ENCODE measurements around the gene SCTR.

Gene SCTR

DNA sequence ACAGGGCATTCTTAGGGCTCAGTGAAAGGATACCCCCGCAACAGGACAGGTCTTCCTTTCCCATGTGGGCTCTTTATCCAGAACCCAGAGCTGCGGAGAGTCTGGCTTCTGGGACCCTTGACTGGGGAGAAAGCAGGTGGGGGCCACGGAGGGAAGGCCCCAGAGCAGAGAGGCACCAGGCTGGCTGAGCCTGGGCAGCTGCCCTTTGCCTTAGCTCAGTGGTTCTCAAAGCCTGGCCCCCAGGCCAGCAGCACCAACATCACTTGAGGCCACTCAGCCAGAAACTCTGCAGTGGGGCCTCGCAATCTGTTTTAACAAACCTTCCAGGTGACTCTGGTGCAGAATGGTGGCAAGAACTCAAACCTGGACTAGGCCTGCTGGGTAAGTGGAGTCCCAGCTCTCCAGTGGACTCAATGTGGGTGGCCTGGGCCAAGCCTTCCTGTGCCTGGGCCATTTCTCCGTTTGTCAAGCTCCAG is 94.2 kb downstream of the SCTR start:
- no peak overlapping the region for H2BK15ac ChIP-seq (replicated peaks; ENCODE audit: low read depth)
- H3K27ac ChIP-seq (ENCODE audit: low read depth, low read length): peak overlapping the region; percentile 5
- peaks cover 19% of the 10 kb centered on the region for H3K4me1 ChIP-seq (ENCODE audit: control insufficient read depth, low read depth, low read length)

GRCh38 chr2:119429225-119429981 is 94.9 kb downstream of the SCTR start:
- H3K79me1 ChIP-seq (ENCODE audit: low read length): peaks cover 5% of the 10 kb centered on the region
- no peak overlapping the region for H2BK15ac ChIP-seq (replicated peaks; ENCODE audit: low read depth)
- no peak overlapping the region for H3K4me2 ChIP-seq (ENCODE audit: low read length)
- DNase-seq: no peak
- H3K9ac ChIP-seq (ENCODE audit: low read length): no peak overlapping the region
- H3K18ac ChIP-seq (ENCODE audit: low read length): peak overlapping the region; percentile 10
- no peak overlapping the region for H3K23ac ChIP-seq (ENCODE audit: low read length)
- no peak overlapping the region for H3K27ac ChIP-seq (ENCODE audit: low read depth, low read length)
- H3K4me1 ChIP-seq (ENCODE audit: control insufficient read depth, low read depth, low read length): peaks cover 19% of the 10 kb centered on the region
- H3K4ac ChIP-seq (ENCODE audit: low read depth, low read length): no peak overlapping the region
- peak overlapping the region; percentile 54 for H3K56ac ChIP-seq (ENCODE audit: low read length)
- H4K8ac ChIP-seq (ENCODE audit: low read depth, low read length): no peak overlapping the region
- H3K79me2 ChIP-seq (ENCODE audit: control insufficient read depth, insufficient read depth, low read length): peaks cover 2% of the 10 kb centered on the region
- H3K36me3 ChIP-seq (ENCODE audit: control insufficient read depth, insufficient read depth, low read length): no peaks in the 10 kb centered on the region
- WGBS (ENCODE audit: extremely low coverage, insufficient coverage, low lambda C conversion rate): no CpG with 5 or more reads among the region's 10 CpGs
- no peak overlapping the region for H2AK5ac ChIP-seq (ENCODE audit: low read length)
- H4K5ac ChIP-seq (ENCODE audit: low read length): no peak overlapping the region
- no peaks in the 10 kb centered on the region for H3K27me3 ChIP-seq (ENCODE audit: insufficient read depth, low read length, poor library complexity)
- no peak overlapping the region for H2BK5ac ChIP-seq (ENCODE audit: low read length)
- no peak overlapping the region for H3K4me3 ChIP-seq (ENCODE audit: low read length)
- H2BK120ac ChIP-seq (ENCODE audit: low read depth, low read length): no peak overlapping the region

More for the DNA sequence above, 94.2 kb downstream of the SCTR start:
- no CpG with 5 or more reads among the region's 5 CpGs for WGBS (ENCODE audit: extremely low coverage, insufficient coverage, low lambda C conversion rate)
- H2BK120ac ChIP-seq (ENCODE audit: low read depth, low read length): peak overlapping the region; percentile 32
- no peak overlapping the region for H4K8ac ChIP-seq (ENCODE audit: low read depth, low read length)
- no peak overlapping the region for H2BK5ac ChIP-seq (ENCODE audit: low read length)
- DNase-seq: no peak
- no peak overlapping the region for H3K4me3 ChIP-seq (ENCODE audit: low read length)
- H2AK5ac ChIP-seq (ENCODE audit: low read length): peak overlapping the region; percentile 77
- H3K18ac ChIP-seq (ENCODE audit: low read length): peak overlapping the region; percentile 10
- H3K27me3 ChIP-seq (ENCODE audit: insufficient read depth, low read length, poor library complexity): no peaks in the 10 kb centered on the region
- H3K9ac ChIP-seq (ENCODE audit: low read length): no peak overlapping the region
- H3K36me3 ChIP-seq (ENCODE audit: control insufficient read depth, insufficient read depth, low read length): no peaks in the 10 kb centered on the region
- H3K4me2 ChIP-seq (ENCODE audit: low read length): no peak overlapping the region
- peaks cover 8% of the 10 kb centered on the region for H3K79me1 ChIP-seq (ENCODE audit: low read length)
- H3K4ac ChIP-seq (ENCODE audit: low read depth, low read length): peak overlapping the region; percentile 18
- H4K5ac ChIP-seq (ENCODE audit: low read length): no peak overlapping the region
- H3K79me2 ChIP-seq (ENCODE audit: control insufficient read depth, insufficient read depth, low read length): peaks cover 2% of the 10 kb centered on the region
- no peak overlapping the region for H3K23ac ChIP-seq (ENCODE audit: low read length)
- peak overlapping the region; percentile 87 for H3K56ac ChIP-seq (ENCODE audit: low read length)

DNA sequence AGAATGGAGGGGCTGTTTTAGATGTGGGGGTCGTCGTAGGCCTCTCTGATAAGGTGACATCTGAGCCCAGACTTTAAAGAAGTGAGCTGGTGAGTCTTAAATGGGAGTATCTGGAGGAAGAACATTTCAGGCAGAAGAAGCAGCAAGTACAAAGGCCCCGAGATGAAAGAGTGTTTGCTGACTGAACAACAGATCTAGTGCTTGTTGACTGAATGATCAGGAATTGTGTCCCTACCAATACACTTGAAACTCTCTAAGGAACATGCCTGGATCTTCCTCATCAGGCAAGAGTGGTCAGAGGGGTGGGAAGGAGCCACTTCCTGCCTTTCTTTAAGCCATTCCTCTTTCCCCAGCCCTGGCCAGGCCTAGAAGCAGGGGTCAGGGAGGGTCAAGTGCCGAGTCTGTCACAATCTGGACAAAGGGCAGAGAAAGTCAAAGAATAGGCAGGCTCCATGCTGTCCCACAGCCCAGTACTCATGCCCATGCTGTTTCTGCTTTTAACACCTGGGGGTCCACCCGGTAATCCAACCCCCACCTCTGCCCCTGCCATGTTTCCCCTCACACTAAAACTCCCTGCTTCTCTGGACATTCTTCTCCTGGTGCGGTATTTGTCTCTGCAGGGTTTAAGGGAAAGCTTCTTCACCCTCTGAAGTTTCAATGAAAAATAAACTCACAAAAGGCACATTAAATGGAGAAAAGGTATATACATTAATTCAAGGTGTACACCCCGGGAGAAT is 95.6 kb downstream of the SCTR start:
- no peak overlapping the region for H4K5ac ChIP-seq (ENCODE audit: low read length)
- DNase-seq: no peak
- H3K36me3 ChIP-seq (ENCODE audit: control insufficient read depth, insufficient read depth, low read length): no peaks in the 10 kb centered on the region
- no peak overlapping the region for H4K8ac ChIP-seq (ENCODE audit: low read depth, low read length)
- no peak overlapping the region for H2BK120ac ChIP-seq (ENCODE audit: low read depth, low read length)
- no peak overlapping the region for H2BK15ac ChIP-seq (replicated peaks; ENCODE audit: low read depth)
- WGBS (ENCODE audit: extremely low coverage, insufficient coverage, low lambda C conversion rate): no CpG with 5 or more reads among the region's 7 CpGs
- no peaks in the 10 kb centered on the region for H3K27me3 ChIP-seq (ENCODE audit: insufficient read depth, low read length, poor library complexity)
- no peak overlapping the region for H2AK5ac ChIP-seq (ENCODE audit: low read length)
- H3K4me2 ChIP-seq (ENCODE audit: low read length): no peak overlapping the region
- H3K23ac ChIP-seq (ENCODE audit: low read length): no peak overlapping the region
- H3K56ac ChIP-seq (ENCODE audit: low read length): no peak overlapping the region
- H3K4me3 ChIP-seq (ENCODE audit: low read length): no peak overlapping the region
- no peak overlapping the region for H3K9ac ChIP-seq (ENCODE audit: low read length)
- H3K27ac ChIP-seq (ENCODE audit: low read depth, low read length): no peak overlapping the region
- peaks cover 2% of the 10 kb centered on the region for H3K79me2 ChIP-seq (ENCODE audit: control insufficient read depth, insufficient read depth, low read length)
- no peak overlapping the region for H3K18ac ChIP-seq (ENCODE audit: low read length)
- no peak overlapping the region for H2BK5ac ChIP-seq (ENCODE audit: low read length)
- peaks cover 5% of the 10 kb centered on the region for H3K79me1 ChIP-seq (ENCODE audit: low read length)
- no peak overlapping the region for H3K4ac ChIP-seq (ENCODE audit: low read depth, low read length)
- peaks cover 16% of the 10 kb centered on the region for H3K4me1 ChIP-seq (ENCODE audit: control insufficient read depth, low read depth, low read length)

- Histone ChIP-seq H3K9ac (ENCODE audit: low read length) (no peak overlapping the region), H3K27me3 (ENCODE audit: insufficient read depth, low read length, poor library complexity) (no peaks in the 10 kb centered on the region), H2BK15ac (replicated peaks; ENCODE audit: low read depth) (no peak overlapping the region), H4K8ac (ENCODE audit: low read depth, low read length) (no peak overlapping the region), H3K18ac (ENCODE audit: low read length) (no peak overlapping the region), H3K4ac (ENCODE audit: low read depth, low read length) (no peak overlapping the region), H3K79me1 (ENCODE audit: low read length) (peaks cover 1% of the 10 kb centered on the region), H2AK5ac (ENCODE audit: low read length) (no peak overlapping the region), H3K4me2 (ENCODE audit: low read length) (no peak overlapping the region), H3K56ac (ENCODE audit: low read length) (no peak overlapping the region), H3K27ac (ENCODE audit: low read depth, low read length) (no peak overlapping the region), H3K36me3 (ENCODE audit: control insufficient read depth, insufficient read depth, low read length) (no peaks in the 10 kb centered on the region), H3K79me2 (ENCODE audit: control insufficient read depth, insufficient read depth, low read length) (no peaks in the 10 kb centered on the region), H2BK5ac (ENCODE audit: low read length) (no peak overlapping the region), H3K4me3 (ENCODE audit: low read length) (no peak overlapping the region), H3K4me1 (ENCODE audit: control insufficient read depth, low read depth, low read length) (peaks cover 9% of the 10 kb centered on the region), H4K5ac (ENCODE audit: low read length) (no peak overlapping the region), H3K23ac (ENCODE audit: low read length) (no peak overlapping the region), H2BK120ac (ENCODE audit: low read depth, low read length) (no peak overlapping the region)
- WGBS (ENCODE audit: extremely low coverage, insufficient coverage, low lambda C conversion rate): no CpG with 5 or more reads among the region's 3 CpGs
- DNase-seq: no peak
These were observed 96.5 kb downstream of the SCTR start for GRCh38 chr2:119427756-119428155.

GRCh38 chr2:119426801-119427395 is 97.4 kb downstream of the SCTR start:
- no CpG with 5 or more reads among the region's 12 CpGs for WGBS (ENCODE audit: extremely low coverage, insufficient coverage, low lambda C conversion rate)
- H3K4ac ChIP-seq (ENCODE audit: low read depth, low read length): no peak overlapping the region
- H3K27me3 ChIP-seq (ENCODE audit: insufficient read depth, low read length, poor library complexity): no peaks in the 10 kb centered on the region
- no peak overlapping the region for H3K18ac ChIP-seq (ENCODE audit: low read length)
- H4K5ac ChIP-seq (ENCODE audit: low read length): no peak overlapping the region
- H3K4me1 ChIP-seq (ENCODE audit: control insufficient read depth, low read depth, low read length): peaks cover 8% of the 10 kb centered on the region
- H3K56ac ChIP-seq (ENCODE audit: low read length): peak overlapping the region; percentile 54
- no peak overlapping the region for H3K4me3 ChIP-seq (ENCODE audit: low read length)
- H3K9ac ChIP-seq (ENCODE audit: low read length): no peak overlapping the region
- no peak for DNase-seq
- no peaks in the 10 kb centered on the region for H3K79me2 ChIP-seq (ENCODE audit: control insufficient read depth, insufficient read depth, low read length)
- H4K8ac ChIP-seq (ENCODE audit: low read depth, low read length): no peak overlapping the region
- H3K79me1 ChIP-seq (ENCODE audit: low read length): no peaks in the 10 kb centered on the region
- H2BK5ac ChIP-seq (ENCODE audit: low read length): no peak overlapping the region
- no peaks in the 10 kb centered on the region for H3K36me3 ChIP-seq (ENCODE audit: control insufficient read depth, insufficient read depth, low read length)
- no peak overlapping the region for H3K4me2 ChIP-seq (ENCODE audit: low read length)
- H2BK120ac ChIP-seq (ENCODE audit: low read depth, low read length): no peak overlapping the region
- no peak overlapping the region for H2BK15ac ChIP-seq (replicated peaks; ENCODE audit: low read depth)
- no peak overlapping the region for H2AK5ac ChIP-seq (ENCODE audit: low read length)
- no peak overlapping the region for H3K23ac ChIP-seq (ENCODE audit: low read length)
- no peak overlapping the region for H3K27ac ChIP-seq (ENCODE audit: low read depth, low read length)

Data from mesendoderm (in vitro differentiated cells).